GM18907 (cell line): ENCODE measurements around the gene ATP4A.

Source experiments
- ATAC-seq: cut with Tn5 transposase; IDR thresholded peaks from one replicate; pipeline ENCODE4 v1.9.1; 2021; ENCODE audit warnings: mild to moderate bottlenecking, moderate library complexity; ENCODE audit not compliant: unreplicated experiment

ATP4A gene

GRCh38 chr19:35551091-35551810 is 12.2 kb downstream of the ATP4A start:
- ATAC-seq: no peak

DNA sequence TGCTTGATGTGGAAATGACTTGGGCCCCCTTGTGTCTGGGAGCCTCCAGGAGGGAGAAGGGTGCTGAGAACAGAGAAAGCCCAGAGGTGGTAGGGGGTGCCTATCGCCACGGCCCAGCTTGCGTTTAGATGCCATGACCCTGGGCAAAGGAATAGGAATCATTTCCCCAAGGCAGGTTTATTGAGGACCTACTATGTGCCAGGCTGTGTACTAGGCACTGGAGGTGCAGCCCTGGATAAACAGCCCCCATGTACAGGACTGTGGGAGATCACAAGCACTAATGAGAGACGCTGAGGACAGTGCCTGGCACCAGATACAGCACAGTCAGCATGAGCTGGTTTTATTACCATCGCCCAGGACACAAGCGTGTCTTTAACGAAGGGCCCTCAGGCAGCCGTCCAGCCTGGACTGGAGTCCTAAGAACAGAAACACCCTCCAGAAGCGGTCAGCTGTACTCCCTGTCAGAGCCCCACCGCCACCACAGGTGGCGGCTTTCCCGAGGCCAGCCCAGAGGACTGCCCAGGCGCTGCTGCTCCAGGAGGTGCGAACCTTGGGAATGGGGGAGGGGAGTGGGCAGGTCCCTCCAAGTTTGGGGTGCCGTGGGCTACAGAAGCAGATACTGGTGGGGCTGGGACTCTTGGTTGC is 13.5 kb downstream of the ATP4A start:
- no peak for ATAC-seq

GRCh38 chr19:35549174-35549788 is 14.2 kb downstream of the ATP4A start:
- ATAC-seq: no peak

- no peak for ATAC-seq
Observed at GRCh38 chr19:35546532-35546931, 16.9 kb downstream of the ATP4A start.

DNA sequence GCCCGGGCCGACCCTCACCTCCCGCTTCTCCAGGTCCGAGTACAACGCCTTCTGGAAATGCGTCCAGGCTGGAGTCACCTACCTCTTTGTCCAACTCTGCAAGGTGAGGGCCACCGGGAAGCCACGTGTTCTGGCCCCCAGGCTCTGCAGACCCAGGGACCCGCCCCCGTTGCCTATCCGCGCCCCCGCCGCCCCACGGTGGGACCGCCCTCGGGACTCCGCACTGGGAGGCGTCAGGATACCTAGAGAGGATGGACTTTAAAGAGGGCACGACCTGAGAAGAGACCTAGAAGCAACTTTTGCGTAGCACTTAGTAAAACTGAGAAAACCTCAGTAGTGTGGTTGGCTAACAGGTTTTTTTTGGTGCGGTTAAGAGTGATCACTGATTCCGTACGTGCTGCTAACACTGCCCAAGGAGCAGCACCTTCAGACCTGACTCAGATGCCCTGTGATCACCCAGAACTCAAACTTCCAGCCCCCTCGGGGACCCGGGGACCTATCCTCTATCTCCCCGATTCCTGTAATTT is 17.5 kb downstream of the ATP4A start:
- ATAC-seq: peak; percentile 43

DNA sequence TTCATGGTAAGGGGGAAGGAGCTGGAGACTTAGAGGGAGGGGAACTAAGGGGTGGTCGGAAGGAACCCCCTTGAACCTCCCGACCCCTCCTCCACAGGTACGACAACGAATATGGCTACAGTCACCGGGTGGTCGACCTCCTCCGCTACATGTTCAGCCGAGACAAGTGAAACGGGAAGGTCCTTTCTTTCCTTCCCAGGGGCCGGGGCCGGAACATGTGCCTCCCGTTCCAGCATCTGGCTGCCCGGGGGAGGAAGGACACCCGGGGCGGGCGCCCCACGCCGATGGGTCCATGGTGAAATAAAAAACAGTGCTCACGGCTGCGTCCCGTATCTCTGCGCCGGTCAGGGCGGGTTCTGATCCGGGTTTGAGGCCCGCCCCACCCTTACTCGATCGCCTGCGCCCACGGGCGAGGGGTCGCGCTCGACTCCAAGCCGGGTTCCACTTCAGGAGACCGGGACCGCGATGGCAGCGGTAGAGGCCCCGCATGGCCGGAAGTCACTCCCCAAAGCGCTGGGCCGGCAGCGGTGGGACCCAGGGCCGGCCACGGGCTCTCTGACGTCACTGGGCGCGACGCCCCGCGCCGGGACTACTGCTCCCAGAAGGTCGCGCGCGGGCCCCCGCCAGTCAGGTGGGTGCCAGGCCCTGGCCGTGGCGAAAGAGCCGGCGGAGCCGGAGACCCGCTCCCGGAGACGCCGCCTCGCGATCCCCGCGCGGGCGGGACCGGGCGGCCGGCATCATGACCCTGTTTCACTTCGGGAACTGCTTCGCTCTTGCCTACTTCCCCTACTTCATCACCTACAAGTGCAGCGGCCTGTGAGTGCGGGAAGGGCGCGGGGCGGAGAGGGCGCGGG is 18.2 kb downstream of the ATP4A start, which contains the start of gene TMEM147:
TSS of gene TMEM147 (plus strand) at position 626 of the 854 bp plus-strand sequence. CDS start at position 740, 114 bp downstream.
- ATAC-seq: peak; percentile 73

- ATAC-seq: no peak
Observed at GRCh38 chr19:35544110-35544802, 19.2 kb downstream of the ATP4A start.

GRCh38 chr19:35543280-35544109 is 20.0 kb downstream of the ATP4A start:
- ATAC-seq: no peak

DNA sequence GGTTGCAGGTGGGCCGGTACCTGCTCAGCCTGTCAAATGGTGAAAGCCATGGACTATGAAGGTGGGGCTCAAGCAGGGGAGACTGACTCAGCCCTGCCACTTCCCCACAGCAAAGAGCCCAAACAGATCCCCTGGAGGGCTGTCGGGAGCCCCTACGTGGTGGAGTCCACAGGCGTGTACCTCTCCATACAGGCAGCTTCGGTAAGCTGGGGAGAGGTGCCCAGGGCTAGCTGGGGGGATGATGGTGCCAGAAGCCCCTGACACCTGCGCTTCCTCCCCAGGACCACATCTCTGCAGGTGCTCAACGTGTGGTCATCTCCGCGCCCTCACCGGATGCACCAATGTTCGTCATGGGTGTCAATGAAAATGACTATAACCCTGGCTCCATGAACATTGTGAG is 21.2 kb downstream of the ATP4A start:
- no peak for ATAC-seq

DNA sequence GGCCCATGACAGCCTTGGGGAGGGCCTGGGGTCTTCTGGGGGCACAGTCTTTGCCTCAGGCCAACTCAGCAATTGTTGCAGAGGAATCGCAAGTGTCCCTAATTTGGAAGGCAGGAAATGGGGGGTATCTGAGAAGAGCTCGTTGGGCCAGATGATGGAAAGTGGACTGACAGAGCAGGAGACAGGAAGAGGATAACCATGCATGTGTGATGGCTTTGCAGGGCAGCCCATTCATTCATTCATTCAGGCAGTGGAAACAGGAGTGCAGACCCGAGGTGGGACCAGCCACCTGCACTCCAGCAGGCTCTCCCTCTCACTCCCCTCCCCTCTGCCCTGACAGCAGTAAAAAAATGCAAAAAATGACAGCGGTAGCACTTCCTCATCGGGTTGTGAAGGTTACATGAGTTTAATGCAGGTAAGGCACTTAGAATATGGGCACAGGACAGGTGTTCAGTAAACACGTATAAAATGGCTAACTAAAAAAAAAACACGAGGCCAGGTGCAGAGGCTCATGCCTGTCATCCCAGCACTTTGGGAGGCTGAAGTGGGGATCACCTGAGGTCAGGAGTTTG is 23.0 kb downstream of the ATP4A start:
- ATAC-seq: no peak

GRCh38 chr19:35539850-35540249 is 23.6 kb downstream of the ATP4A start:
- ATAC-seq: no peak

- ATAC-seq: no peak
Observed at GRCh38 chr19:35539314-35539713, 24.1 kb downstream of the ATP4A start.

GRCh38 chr19:35534803-35535480 is 28.5 kb downstream of the ATP4A start:
- no peak for ATAC-seq

DNA sequence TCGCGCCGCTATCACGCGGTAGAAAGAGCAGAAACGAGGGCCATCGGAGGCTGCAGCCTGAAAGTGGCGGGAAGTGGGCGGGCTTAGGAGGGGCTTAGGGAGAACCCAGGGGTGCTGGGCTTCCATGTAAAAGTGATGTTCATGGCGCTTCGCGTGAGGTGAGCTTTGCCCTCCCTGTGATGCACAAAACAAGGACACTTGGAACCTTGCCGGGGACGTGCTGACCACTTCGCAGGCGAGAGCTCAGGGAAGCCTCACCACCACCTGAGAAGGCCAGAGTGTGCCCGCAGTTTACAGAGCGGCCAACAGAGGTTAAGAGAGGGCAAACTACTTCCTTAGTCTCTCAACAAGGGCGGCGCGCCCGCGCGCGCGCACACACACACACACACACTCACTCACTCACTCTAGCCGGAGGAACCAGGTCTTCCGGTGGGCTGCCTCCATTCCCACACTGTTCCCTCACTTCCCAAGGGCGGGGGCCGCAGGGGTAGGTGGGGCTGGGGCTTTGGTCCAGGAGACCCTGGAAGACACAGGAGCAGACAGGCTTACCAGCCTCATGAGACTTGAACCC is 29.6 kb downstream of the ATP4A start:
- ATAC-seq: no peak

GRCh38 chr19:35533201-35533821 is 30.1 kb downstream of the ATP4A start, which contains the start of gene GAPDHS:
GAPDHS (plus strand) TSS chr19:35533456; CDS start chr19:35533528, 72 bp downstream.
- ATAC-seq: no peak

GRCh38 chr19:35531291-35531690 is 32.2 kb downstream of the ATP4A start:
- ATAC-seq: no peak
